ENCODE measurements around the gene FSD2.
A peak's percentile ranks its signal among the peaks of the same experiment; 100 is the strongest.

FSD2 gene

GRCh38 chr15:82848241-82848993 lies 42.5 kb upstream of the FSD2 start:
- Histone ChIP-seq H3K36me3 (no peaks in the 10 kb centered on the region), H3K9me3 (replicated peaks in 1 of 11) (no peaks in the 10 kb centered on the region), H3K4me3 (no peak overlapping the region), H3K4me2 (peak overlapping the region in 4 of 11 experiments; percentile 14 to 66 (median 28); a peak in 6 of 22 replicates), H3K4me1 (peaks cover 56 to 100% (median 82%) of the 10 kb centered on the region in 10 experiments), H3K27ac (no peak overlapping the region), H4K20me1 (no peaks in the 10 kb centered on the region; a peak in 1 of 22 replicates), H3K9ac (no peak overlapping the region), H3K27me3 (no peaks in the 10 kb centered on the region)
- no peak for TF ChIP-seq Cebpa-rat (IDR thresholded peaks at IDR 0.05)

GRCh38 chr15:82847703-82848102 lies 41.8 kb upstream of the FSD2 start:
- no peaks in the 10 kb centered on the region for H3K27me3 ChIP-seq
- H3K36me3 ChIP-seq = peaks cover 0 to 2% (median 0%) of the 10 kb centered on the region in 11 experiments; a peak in 2 of 22 replicates
- H3K4me2 ChIP-seq = peak overlapping the region in 5 of 11 experiments; percentile 14 to 66 (median 22); a peak in 7 of 22 replicates
- no peak overlapping the region for H3K27ac ChIP-seq
- H3K9me3 ChIP-seq (replicated peaks in 1 of 11) = no peaks in the 10 kb centered on the region
- H4K20me1 ChIP-seq = no peaks in the 10 kb centered on the region; a peak in 1 of 22 replicates
- H3K9ac ChIP-seq = no peak overlapping the region
- H3K4me1 ChIP-seq = peaks cover 55 to 100% (median 82%) of the 10 kb centered on the region in 10 experiments
- TF ChIP-seq Cebpa-rat (IDR thresholded peaks at IDR 0.05) = no peak
- no peak overlapping the region for H3K4me3 ChIP-seq

GRCh38 chr15:82846621-82847020 lies 40.8 kb upstream of the FSD2 start:
- H3K36me3 ChIP-seq = peaks cover 0 to 7% (median 0%) of the 10 kb centered on the region in 11 experiments; a peak in 2 of 22 replicates
- TF ChIP-seq Cebpa-rat (IDR thresholded peaks at IDR 0.05) = no peak
- no peaks in the 10 kb centered on the region for H3K27me3 ChIP-seq
- no peak overlapping the region for H3K27ac ChIP-seq
- H3K4me2 ChIP-seq = peak overlapping the region in 4 of 11 experiments; percentile 15 to 86 (median 76); a peak in 6 of 22 replicates
- H3K9me3 ChIP-seq (replicated peaks in 1 of 11) = no peaks in the 10 kb centered on the region
- no peak overlapping the region for H3K4me3 ChIP-seq
- peaks cover 46 to 94% (median 74%) of the 10 kb centered on the region in 10 experiments for H3K4me1 ChIP-seq
- H4K20me1 ChIP-seq = no peaks in the 10 kb centered on the region; a peak in 1 of 22 replicates
- H3K9ac ChIP-seq = no peak overlapping the region

GRCh38 chr15:82845686-82846085 lies 39.8 kb upstream of the FSD2 start:
- Histone ChIP-seq H3K4me2 (peak overlapping the region; percentile 75 to 98 (median 83); a peak in 20 of 22 replicates), H3K4me3 (no peak overlapping the region), H3K9me3 (replicated peaks in 1 of 11) (no peaks in the 10 kb centered on the region), H3K27me3 (no peaks in the 10 kb centered on the region), H3K9ac (peak overlapping the region in 1 of 11 experiments; percentile 5; a peak in 2 of 22 replicates), H3K4me1 (peaks cover 43 to 84% (median 65%) of the 10 kb centered on the region in 10 experiments), H3K36me3 (peaks cover 0 to 7% (median 0%) of the 10 kb centered on the region in 11 experiments; a peak in 2 of 22 replicates), H4K20me1 (no peaks in the 10 kb centered on the region; a peak in 1 of 22 replicates), H3K27ac (peak overlapping the region in 5 of 11 experiments; percentile 9 to 61 (median 52); a peak in 7 of 22 replicates)
- TF ChIP-seq Cebpa-rat (IDR thresholded peaks at IDR 0.05) = no peak

- peaks cover under 1 to 13% (median 8%) of the 10 kb centered on the region in 11 experiments; a peak in 19 of 22 replicates for H3K36me3 ChIP-seq
- no peaks in the 10 kb centered on the region; a peak in 1 of 22 replicates for H4K20me1 ChIP-seq
- peaks cover 0 to 13% (median 8%) of the 10 kb centered on the region in 11 experiments; a peak in 17 of 22 replicates for H3K9me3 ChIP-seq (replicated peaks in 1 of 11)
- peak overlapping the region in 7 of 11 experiments; percentile 10 to 61 (median 52); a peak in 10 of 22 replicates for H3K27ac ChIP-seq
- H3K27me3 ChIP-seq = no peaks in the 10 kb centered on the region
- peaks cover 28 to 63% (median 49%) of the 10 kb centered on the region in 10 experiments for H3K4me1 ChIP-seq
- 0 out of 20 replicates have a peak overlapping the region, but pooled peaks of 1 of the 10 experiments have one; percentile 12 for H3K4me3 ChIP-seq
- H3K9ac ChIP-seq = 0 out of 22 replicates have a peak overlapping the region, but pooled peaks of 1 of the 11 experiments have one; percentile 42
- H3K4me2 ChIP-seq = peak overlapping the region; percentile 41 to 87 (median 79)
- TF ChIP-seq Cebpa-rat (IDR thresholded peaks at IDR 0.05) = no peak
Measured at GRCh38 chr15:82843566-82843965, 37.7 kb upstream of the FSD2 start.

GRCh38 chr15:82840166-82840565 lies 34.3 kb upstream of the FSD2 start:
- no peak overlapping the region for H3K4me3 ChIP-seq
- no peak overlapping the region for H3K4me2 ChIP-seq
- H3K9me3 ChIP-seq (replicated peaks in 1 of 11) = peaks cover 0 to 40% (median 34%) of the 10 kb centered on the region in 11 experiments; a peak in 19 of 22 replicates
- H3K4me1 ChIP-seq = peaks cover 24 to 44% (median 34%) of the 10 kb centered on the region in 10 experiments
- H3K36me3 ChIP-seq = peaks cover 35 to 47% (median 42%) of the 10 kb centered on the region in 11 experiments
- H3K27ac ChIP-seq = no peak overlapping the region
- no peak overlapping the region for H3K9ac ChIP-seq
- TF ChIP-seq Cebpa-rat (IDR thresholded peaks at IDR 0.05) = no peak
- H4K20me1 ChIP-seq = peaks cover 0 to 11% (median 0%) of the 10 kb centered on the region in 11 experiments; a peak in 5 of 22 replicates
- no peaks in the 10 kb centered on the region for H3K27me3 ChIP-seq

GRCh38 chr15:82839136-82839535 lies 33.3 kb upstream of the FSD2 start:
- H3K27me3 ChIP-seq = no peaks in the 10 kb centered on the region
- no peak overlapping the region for H3K4me3 ChIP-seq
- H3K9me3 ChIP-seq (replicated peaks in 1 of 11) = peaks cover 0 to 40% (median 34%) of the 10 kb centered on the region in 11 experiments; a peak in 19 of 22 replicates
- H3K4me2 ChIP-seq = no peak overlapping the region
- peaks cover 45 to 57% (median 52%) of the 10 kb centered on the region in 11 experiments for H3K36me3 ChIP-seq
- H3K4me1 ChIP-seq = peaks cover 16 to 41% (median 31%) of the 10 kb centered on the region in 10 experiments
- H4K20me1 ChIP-seq = peaks cover 0 to 12% (median 0%) of the 10 kb centered on the region in 11 experiments; a peak in 6 of 22 replicates
- no peak overlapping the region for H3K27ac ChIP-seq
- TF ChIP-seq Cebpa-rat (IDR thresholded peaks at IDR 0.05) = no peak
- no peak overlapping the region for H3K9ac ChIP-seq

GRCh38 chr15:82838096-82838735 lies 32.3 kb upstream of the FSD2 start:
- peaks cover 16 to 41% (median 29%) of the 10 kb centered on the region in 10 experiments for H3K4me1 ChIP-seq
- peaks cover 0 to 40% (median 34%) of the 10 kb centered on the region in 11 experiments; a peak in 19 of 22 replicates for H3K9me3 ChIP-seq (replicated peaks in 1 of 11)
- no peak overlapping the region for H3K4me3 ChIP-seq
- H3K9ac ChIP-seq = no peak overlapping the region
- H4K20me1 ChIP-seq = peaks cover 0 to 12% (median 5%) of the 10 kb centered on the region in 11 experiments; a peak in 8 of 22 replicates
- no peak overlapping the region for H3K4me2 ChIP-seq
- H3K27me3 ChIP-seq = no peaks in the 10 kb centered on the region
- peaks cover 54 to 66% (median 61%) of the 10 kb centered on the region in 11 experiments for H3K36me3 ChIP-seq
- no peak overlapping the region for H3K27ac ChIP-seq
- TF ChIP-seq Cebpa-rat (IDR thresholded peaks at IDR 0.05) = no peak
